GM19351 (cell line): ENCODE measurements around the gene IRF1.
"Not testable (repeated sequence)": the region's sequence is repeated elsewhere in the genome, so short reads cannot be mapped to it uniquely, and the experiment has no call there.

ENCODE experiments used
- ATAC-seq: cut with Tn5 transposase; IDR thresholded peaks from one replicate; pipeline ENCODE4 v1.9.1; 2021; ENCODE audit warnings: mild to moderate bottlenecking, moderate library complexity; ENCODE audit not compliant: unreplicated experiment

IRF1 gene

GRCh38 chr5:132487841-132488555 is 2.6 kb downstream of the IRF1 start:
- no peak for ATAC-seq

GRCh38 chr5:132487095-132487428 is 3.5 kb downstream of the IRF1 start:
- no peak for ATAC-seq

GRCh38 chr5:132486318-132487094 is 4.1 kb downstream of the IRF1 start:
- ATAC-seq = no peak

- ATAC-seq = no peak
These were observed 4.8 kb downstream of the IRF1 start for GRCh38 chr5:132485641-132486317.

- ATAC-seq = not testable (repeated sequence)
These were observed 5.5 kb downstream of the IRF1 start for GRCh38 chr5:132484876-132485640.

- ATAC-seq = no peak
These were observed 6.2 kb downstream of the IRF1 start for GRCh38 chr5:132484391-132484725.

- ATAC-seq = no peak
These were observed 6.7 kb downstream of the IRF1 start for GRCh38 chr5:132483661-132484390.

- ATAC-seq = no peak
These were observed 7.5 kb downstream of the IRF1 start for GRCh38 chr5:132483101-132483500.

- ATAC-seq = no peak
These were observed 8.9 kb downstream of the IRF1 start for GRCh38 chr5:132481596-132482211.

GRCh38 chr5:132480893-132481595 is 9.5 kb downstream of the IRF1 start:
- ATAC-seq = no peak

GRCh38 chr5:132480546-132480892 is 10.1 kb downstream of the IRF1 start:
- ATAC-seq = no peak

GRCh38 chr5:132480042-132480441 is 10.5 kb downstream of the IRF1 start:
- ATAC-seq = no peak

GRCh38 chr5:132479111-132479951 is 11.2 kb downstream of the IRF1 start:
- peak; percentile 55 for ATAC-seq

GRCh38 chr5:132478366-132478871 is 12.2 kb downstream of the IRF1 start:
- ATAC-seq = no peak

GRCh38 chr5:132477784-132478365 is 12.7 kb downstream of the IRF1 start:
- ATAC-seq = no peak

GRCh38 chr5:132476876-132477781 is 13.4 kb downstream of the IRF1 start:
- ATAC-seq = no peak
